Sigmoid colon (tissue), 7 donors: ENCODE results near the gene DNAH11. TPM values are rescaled to one million over a fixed set of nuclear protein-coding genes. Genes with fewer than 3 reads are reported as not detected.

Source experiments
- DNase-seq: peaks from one replicate; pipeline ENCODE4 v3.0.0-alpha.2; 2019
- H3K27ac ChIP-seq, 4 donors: fragments of 200-600 bp; sonication (generic); one replicate each; pipeline ENCODE4 v1.5.1; 2016 to 2019; ENCODE audit warnings: mild to moderate bottlenecking in 1 of 4
- H3K27me3 ChIP-seq, 3 donors: fragments of 200-600 bp; sonication (generic); one replicate each; pipeline ENCODE4 v1.5.1; 2019; ENCODE audit warnings: mild to moderate bottlenecking in 1 of 3
- H3K36me3 ChIP-seq, 4 donors: fragments of 200-600 bp; sonication (generic); one replicate each; pipeline ENCODE4 v1.5.1; 2016 to 2019
- H3K4me1 ChIP-seq, 4 donors: fragments of 200-600 bp; sonication (generic); one replicate each; pipeline ENCODE4 v1.5.1; 2017 to 2019
- H3K4me3 ChIP-seq, 4 donors: fragments of 200-600 bp; sonication (generic); one replicate each; pipeline ENCODE4 v1.5.1; 2017 to 2019; ENCODE audit warnings: mild to moderate bottlenecking in 2 of 4, moderate library complexity in 1 of 4
- H3K9me3 ChIP-seq, 4 donors: fragments of 200-600 bp in 3 of 4; sonication (generic) in 3 of 4; one replicate each; pipeline versions ENCODE4 v1.5.1 to v1.6.1; 2013 to 2019
- CTCF ChIP-seq, 4 experiments: fragments of 450-650 bp in 3 of 4; fragments of 200-600 bp in 1 of 4; IDR thresholded peaks; one replicate each; pipeline ENCODE4 v1.5.1; 2016 to 2019; ENCODE audit warnings: antibody characterized with exemption in 4 of 4, mild to moderate bottlenecking in 3 of 4, moderate library complexity in 2 of 4
- EP300 ChIP-seq, 4 donors: sonication (generic); formaldehyde crosslinking; IDR thresholded peaks; one replicate each; pipeline ENCODE4 v1.6.1; 2017; ENCODE audit warnings: antibody characterized with exemption in 4 of 4
- POLR2A ChIP-seq, 2 donors: fragments of 450-650 bp; IDR thresholded peaks; one replicate each; pipeline ENCODE4 v1.6.1; 2016; ENCODE audit warnings: antibody characterized with exemption in 2 of 2, mild to moderate bottlenecking in 2 of 2, moderate library complexity in 2 of 2
- POLR2AphosphoS5 ChIP-seq, 4 donors: sonication (generic); formaldehyde crosslinking; IDR thresholded peaks; one replicate each; pipeline ENCODE4 v1.6.1; 2017; ENCODE audit warnings: antibody characterized with exemption in 4 of 4
- WGBS, 2 donors: extraction: QIAGEN DNeasy Blood & Tissue Kit; methylation state at CpG; one replicate each; pipeline ENCODE4 v1.1.7; 2013; 5-methylcytosine and 5-hydroxymethylcytosine counted together
- intact Hi-C: fragments of 100-400 bp; cut with DNase I; formaldehyde crosslinking; loops from one replicate; pipeline ENCODE4 v1.15.1; 2023
- polyA plus RNA-seq, 3 donors: library from polyadenylated mRNA; stranded (reverse); fragments of 200-250 nt; gene quantifications; one replicate each; pipeline ENCODE4 v1.2.3, GENCODE V29; 2013
- total RNA-seq, 4 donors: library from RNA; depleted of rRNA; stranded (reverse); fragments of >200 nt; gene quantifications; one replicate each; pipeline ENCODE4 v1.1.0, GENCODE V29; 2016
- donor health status: healthy with polysubstance abuse.
- donor health status: Bipolar disorder and iron deficiency.
- donor health status: healthy.

Gene DNAH11
- total and polyA plus RNA-seq, 7 donors = under 0.01 to 1.2 (median 0.13) TPM; not detected in 2

- Histone ChIP-seq H3K4me1 (peaks cover 0 to 32% (median 23%) of the 10 kb centered on the region in 4 donors), H3K27ac (peak overlapping the region in 1 of 4 donors; percentile 37), H3K36me3 (peaks cover under 1 to 34% (median 7%) of the 10 kb centered on the region in 4 donors), H3K4me3 (no peak overlapping the region), H3K9me3 (no peaks in the 10 kb centered on the region), H3K27me3 (no peaks in the 10 kb centered on the region)
- intact Hi-C loops = loop anchor here (10.0 kb wide), 1 partner anchor 93 kb away; no protein-coding TSS in a partner anchor
- WGBS, 2 donors = 87% methylated on average over 8 of the region's 8 CpGs
- TF ChIP-seq POLR2AphosphoS5 (IDR thresholded peaks at IDR 0.05) = no peak
- no peak for TF ChIP-seq EP300 (IDR thresholded peaks at IDR 0.05)
- no peak for TF ChIP-seq CTCF (IDR thresholded peaks at IDR 0.05)
- TF ChIP-seq POLR2A (IDR thresholded peaks at IDR 0.05) = no peak
- DNase-seq = no peak
These were observed 368.6 kb downstream of the DNAH11 start for GRCh38 chr7:21911341-21911875.

DNA sequence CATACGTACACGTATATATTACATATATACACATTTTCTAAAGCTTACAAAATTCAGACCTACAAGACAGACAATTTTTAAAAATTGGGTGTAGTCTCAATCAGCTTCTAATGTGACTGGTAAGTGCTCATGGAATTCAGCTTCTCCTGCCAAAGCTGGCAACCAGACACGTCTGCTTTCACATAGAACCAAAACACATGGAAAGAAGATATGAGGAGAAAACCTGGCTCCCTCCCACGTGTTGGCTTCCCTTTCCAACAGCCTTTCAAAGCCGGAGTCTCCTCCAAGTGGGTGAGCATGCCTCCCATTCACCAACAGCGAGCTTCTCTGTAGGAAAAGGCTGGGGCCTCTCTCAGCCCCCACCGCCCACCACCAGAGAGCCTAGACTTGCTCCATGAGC is 369.5 kb downstream of the DNAH11 start:
- no peaks in the 10 kb centered on the region for H3K9me3 ChIP-seq
- H3K27me3 ChIP-seq = no peaks in the 10 kb centered on the region
- no peak for DNase-seq
- H3K4me1 ChIP-seq = peaks cover 0 to 32% (median 23%) of the 10 kb centered on the region in 4 donors
- WGBS, 2 donors = 87 to 92% methylated on average over 7 of the region's 7 CpGs
- H3K27ac ChIP-seq = peak overlapping the region in 1 of 4 donors; percentile 37
- intact Hi-C loops = loop anchor here (10.0 kb wide), 1 partner anchor 92 kb away; no protein-coding TSS in a partner anchor
- H3K4me3 ChIP-seq = no peak overlapping the region
- peaks cover 0 to 26% (median 6%) of the 10 kb centered on the region in 4 donors for H3K36me3 ChIP-seq
- TF ChIP-seq EP300 (IDR thresholded peaks at IDR 0.05) (no peak), POLR2A (IDR thresholded peaks at IDR 0.05) (no peak), POLR2AphosphoS5 (IDR thresholded peaks at IDR 0.05) (no peak), CTCF (IDR thresholded peaks at IDR 0.05) (no peak)

- H3K4me3 ChIP-seq = no peak overlapping the region
- no peak for DNase-seq
- intact Hi-C loops = loop anchor here (10.0 kb wide), 1 partner anchor 92 kb away; no protein-coding TSS in a partner anchor
- H3K27me3 ChIP-seq = no peaks in the 10 kb centered on the region
- H3K27ac ChIP-seq = no peak overlapping the region
- H3K9me3 ChIP-seq = no peaks in the 10 kb centered on the region
- H3K4me1 ChIP-seq = peaks cover 0 to 32% (median 24%) of the 10 kb centered on the region in 4 donors
- WGBS, 2 donors = 74 to 83% methylated on average over 8 of the region's 8 CpGs
- H3K36me3 ChIP-seq = peaks cover 0 to 18% (median 3%) of the 10 kb centered on the region in 4 donors
- no peak for TF ChIP-seq EP300 (IDR thresholded peaks at IDR 0.05)
- TF ChIP-seq POLR2A (IDR thresholded peaks at IDR 0.05) = no peak
These were observed 370.3 kb downstream of the DNAH11 start for GRCh38 chr7:21912931-21913780.

DNA sequence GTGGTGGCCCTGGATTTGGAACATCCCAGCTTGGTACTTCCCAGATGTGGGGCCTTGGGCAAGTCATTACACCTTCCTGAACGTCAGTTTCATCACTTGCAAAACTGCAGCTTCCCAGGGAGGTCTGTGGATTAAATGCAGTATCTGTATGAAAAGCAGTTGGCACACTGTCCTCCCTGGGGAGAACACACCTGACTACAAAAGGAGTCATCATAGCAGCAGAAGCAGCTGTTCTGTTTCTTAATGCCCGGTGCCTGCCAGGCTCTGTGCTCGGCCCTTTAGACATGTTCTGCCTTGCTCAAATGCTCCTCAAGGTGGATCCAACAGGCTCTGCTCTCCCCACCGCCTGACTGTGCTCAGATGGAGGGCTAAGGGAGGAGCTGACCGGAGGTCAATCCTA is 371.8 kb downstream of the DNAH11 start:
- Histone ChIP-seq H3K4me1 (peaks cover 0 to 42% (median 28%) of the 10 kb centered on the region in 4 donors), H3K27ac (no peak overlapping the region), H3K36me3 (peaks cover 0 to 16% (median 3%) of the 10 kb centered on the region in 4 donors), H3K9me3 (no peaks in the 10 kb centered on the region), H3K27me3 (no peaks in the 10 kb centered on the region), H3K4me3 (no peak overlapping the region)
- intact Hi-C loops = loop anchor here (10.0 kb wide), 1 partner anchor 90 kb away; no protein-coding TSS in a partner anchor
- 93 to 94% methylated on average over 5 of the region's 5 CpGs for WGBS, 2 donors
- TF ChIP-seq POLR2A (IDR thresholded peaks at IDR 0.05) (no peak), CTCF (IDR thresholded peaks at IDR 0.05) (no peak), POLR2AphosphoS5 (IDR thresholded peaks at IDR 0.05) (no peak)
- DNase-seq = no peak

DNA sequence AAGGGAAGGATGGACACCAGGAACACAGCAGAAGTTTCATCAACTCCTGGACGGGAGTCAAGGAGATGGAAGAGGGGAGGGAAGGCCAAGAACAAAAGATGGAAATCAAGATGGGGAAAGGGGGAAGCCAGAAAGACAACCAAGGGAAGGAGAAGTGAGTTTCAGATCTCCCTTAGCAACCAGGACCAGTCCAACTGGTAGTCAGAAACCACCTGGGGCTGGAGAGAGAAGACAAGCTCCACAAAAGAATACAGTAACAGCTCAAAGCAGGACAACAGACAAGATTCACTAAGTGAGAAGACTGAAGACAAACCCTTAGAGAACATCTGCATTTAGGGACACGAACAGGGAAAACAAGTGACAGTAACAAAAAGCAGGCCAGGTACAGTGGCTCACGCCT is 372.3 kb downstream of the DNAH11 start:
- Histone ChIP-seq H3K36me3 (peaks cover 0 to 16% (median 3%) of the 10 kb centered on the region in 4 donors), H3K9me3 (no peaks in the 10 kb centered on the region), H3K4me1 (peaks cover 0 to 37% (median 27%) of the 10 kb centered on the region in 4 donors), H3K4me3 (no peak overlapping the region), H3K27ac (no peak overlapping the region), H3K27me3 (no peaks in the 10 kb centered on the region)
- DNase-seq = no peak
- intact Hi-C loops = loop anchor here (10.0 kb wide), 1 partner anchor 90 kb away; no protein-coding TSS in a partner anchor
- WGBS, 2 donors = 92 to 95% methylated on average over 3 of the region's 3 CpGs
- TF ChIP-seq POLR2A (IDR thresholded peaks at IDR 0.05) = no peak
- no peak for TF ChIP-seq EP300 (IDR thresholded peaks at IDR 0.05)
- TF ChIP-seq POLR2AphosphoS5 (IDR thresholded peaks at IDR 0.05) = no peak
